AG09309 (cell line): Measurements from ENCODE around the gene CDIPT.

Source experiments
- DNase-seq: peaks from one replicate; pipeline ENCODE4 v3.0.0-alpha.2; 2010; ENCODE audit warnings: low read depth
- H3K4me3 ChIP-seq: 2 replicates; pipeline ENCODE4 v1.5.1; 2011; ENCODE audit warnings: mild to moderate bottlenecking, low read depth, low read length, moderate library complexity; ENCODE audit not compliant: control insufficient read depth
- CTCF ChIP-seq: IDR thresholded peaks from 2 replicates; pipeline ENCODE4 v1.5.1; 2011; ENCODE audit warnings: mild to moderate bottlenecking, low read depth, low read length, inconsistent platforms; ENCODE audit not compliant: insufficient read depth, control insufficient read depth; ENCODE audit errors: missing control alignments

Gene CDIPT

DNA sequence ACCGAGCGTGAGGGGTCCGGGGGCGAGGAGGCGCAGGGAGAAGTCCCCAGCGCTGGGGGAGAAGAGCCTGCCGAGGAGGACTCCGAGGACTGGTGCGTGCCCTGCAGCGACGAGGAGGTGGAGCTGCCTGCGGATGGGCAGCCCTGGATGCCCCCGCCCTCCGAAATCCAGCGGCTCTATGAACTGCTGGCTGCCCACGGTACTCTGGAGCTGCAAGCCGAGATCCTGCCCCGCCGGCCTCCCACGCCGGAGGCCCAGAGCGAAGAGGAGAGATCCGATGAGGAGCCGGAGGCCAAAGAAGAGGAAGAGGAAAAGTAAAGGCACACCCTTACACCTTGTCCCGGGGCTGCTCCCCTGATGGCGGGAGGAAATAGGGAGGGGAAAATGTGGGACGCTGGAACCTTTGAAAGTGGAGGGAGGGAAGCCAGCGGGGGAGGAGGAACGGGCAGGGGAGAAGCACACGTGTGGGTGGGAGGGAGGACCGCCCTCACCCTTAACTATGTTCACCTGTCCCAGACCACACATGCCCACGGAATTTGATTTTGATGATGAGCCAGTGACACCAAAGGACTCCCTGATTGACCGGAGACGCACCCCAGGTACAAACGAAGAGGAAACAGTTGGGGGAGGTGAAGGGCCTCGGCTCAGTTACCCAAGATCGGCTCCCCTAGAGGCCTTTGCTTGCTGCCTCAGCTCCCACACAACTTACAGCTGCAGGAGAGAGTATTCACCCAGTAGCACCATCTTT is 46.2 kb downstream of the CDIPT start:
- no peak for DNase-seq

GRCh38 chr16:29815793-29816693 is 47.0 kb downstream of the CDIPT start, which contains the start of gene PAGR1:
TSS of gene PAGR1 (plus strand) at chr16:29816152. CDS start at chr16:29816526, 374 bp downstream.
- peak within 1 kb of the TSS; percentile 91 for H3K4me3 ChIP-seq
- TF ChIP-seq CTCF, result peak; percentile 94
- DNase-seq, result peak; percentile 99

More for the DNA sequence above, 46.2 kb downstream of the CDIPT start:
- peak overlapping the region; percentile 91 for H3K4me3 ChIP-seq
- no peak for TF ChIP-seq CTCF

GRCh38 chr16:29815032-29815721 is 47.8 kb downstream of the CDIPT start:
- TF ChIP-seq CTCF, result no peak
- DNase-seq, result no peak
- H3K4me3 ChIP-seq, result peak overlapping the region; percentile 91

DNA sequence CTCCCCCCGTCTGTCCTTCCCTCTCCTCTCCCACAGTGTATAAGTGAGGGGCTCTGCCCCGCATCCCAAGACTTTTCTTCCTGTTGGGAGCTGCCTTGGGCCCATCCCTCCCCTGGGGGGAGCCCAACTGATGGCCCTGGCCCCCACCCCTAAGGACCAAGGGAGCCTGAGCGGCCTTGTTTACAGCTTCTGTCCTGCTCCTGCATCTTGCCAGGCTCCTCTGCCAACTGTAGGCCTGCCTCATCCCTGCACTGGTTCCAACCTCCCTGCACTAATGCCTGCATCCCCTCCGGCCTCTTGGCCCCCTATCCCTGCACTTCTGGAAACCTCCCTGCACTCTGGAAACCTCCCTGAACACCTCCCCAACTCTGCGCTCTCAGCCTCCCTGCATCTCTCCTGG is 48.4 kb downstream of the CDIPT start:
- DNase-seq, result no peak
- H3K4me3 ChIP-seq, result no peak overlapping the region
- no peak for TF ChIP-seq CTCF

GRCh38 chr16:29813644-29814562 is 49.1 kb downstream of the CDIPT start:
- H3K4me3 ChIP-seq, result no peak overlapping the region
- no peak for DNase-seq
- TF ChIP-seq CTCF, result no peak
